ENCODE measurements around the gene MYCL. TPM values are rescaled to one million over a fixed set of nuclear protein-coding genes. Genes with fewer than 3 reads are reported as not detected.

The MYCL gene
- total RNA-seq, 4 donors from 2014 or later, result 62.7 to 131 (median 95.1) TPM

DNA sequence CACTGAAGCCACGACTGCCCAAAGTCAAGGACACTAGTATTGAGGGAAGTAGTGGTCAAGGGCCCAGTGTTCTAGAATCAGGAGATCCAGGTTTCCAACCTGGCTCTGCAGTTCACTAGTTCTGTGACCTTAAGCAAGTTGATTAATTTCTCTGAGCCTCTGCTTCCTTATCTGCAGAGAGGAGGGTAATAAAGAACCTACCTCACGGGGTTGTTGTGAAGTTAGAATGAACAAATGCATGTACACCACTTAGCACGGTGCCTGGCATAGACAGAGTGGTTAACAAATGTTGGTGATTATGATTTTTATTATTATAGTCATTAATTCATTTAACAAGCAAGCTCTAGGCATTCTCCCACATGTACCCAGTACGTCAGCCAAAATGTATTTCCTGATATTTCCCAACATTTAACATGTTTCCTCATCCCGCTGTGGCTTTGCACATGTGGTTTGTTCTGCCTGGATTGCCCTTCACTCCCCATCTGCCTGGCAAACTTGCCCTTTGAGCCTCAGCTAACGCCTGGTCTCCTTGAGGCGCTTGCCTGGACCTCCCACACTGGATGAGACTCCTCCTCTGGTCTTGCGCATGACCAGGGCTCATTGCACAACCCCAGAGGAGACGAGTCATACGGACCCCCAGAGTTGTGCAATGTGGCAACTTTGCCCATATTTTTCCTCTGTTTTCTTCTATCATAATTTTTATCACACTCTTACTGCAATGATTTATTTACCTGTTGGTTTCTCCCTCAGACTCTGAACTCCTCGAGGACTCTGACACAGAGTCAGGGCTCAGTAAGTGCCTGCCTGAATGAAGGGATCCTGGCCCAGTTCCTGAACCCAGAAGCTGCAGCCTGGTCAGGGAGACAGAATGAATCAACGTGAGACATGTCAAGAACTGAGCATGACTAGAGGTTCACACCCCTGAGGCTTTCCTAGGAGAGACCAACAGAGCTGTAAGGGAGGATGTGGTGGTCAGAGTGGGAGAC lies 32.5 kb upstream of the MYCL start:
- TF ChIP-seq, protein P1, sequence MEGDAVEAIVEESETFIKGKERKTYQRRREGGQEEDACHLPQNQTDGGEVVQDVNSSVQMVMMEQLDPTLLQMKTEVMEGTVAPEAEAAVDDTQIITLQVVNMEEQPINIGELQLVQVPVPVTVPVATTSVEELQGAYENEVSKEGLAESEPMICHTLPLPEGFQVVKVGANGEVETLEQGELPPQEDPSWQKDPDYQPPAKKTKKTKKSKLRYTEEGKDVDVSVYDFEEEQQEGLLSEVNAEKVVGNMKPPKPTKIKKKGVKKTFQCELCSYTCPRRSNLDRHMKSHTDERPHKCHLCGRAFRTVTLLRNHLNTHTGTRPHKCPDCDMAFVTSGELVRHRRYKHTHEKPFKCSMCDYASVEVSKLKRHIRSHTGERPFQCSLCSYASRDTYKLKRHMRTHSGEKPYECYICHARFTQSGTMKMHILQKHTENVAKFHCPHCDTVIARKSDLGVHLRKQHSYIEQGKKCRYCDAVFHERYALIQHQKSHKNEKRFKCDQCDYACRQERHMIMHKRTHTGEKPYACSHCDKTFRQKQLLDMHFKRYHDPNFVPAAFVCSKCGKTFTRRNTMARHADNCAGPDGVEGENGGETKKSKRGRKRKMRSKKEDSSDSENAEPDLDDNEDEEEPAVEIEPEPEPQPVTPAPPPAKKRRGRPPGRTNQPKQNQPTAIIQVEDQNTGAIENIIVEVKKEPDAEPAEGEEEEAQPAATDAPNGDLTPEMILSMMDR (IDR thresholded peaks at IDR 0.05), result no peak
- TF ChIP-seq POLR2AphosphoS5 (IDR thresholded peaks at IDR 0.05), result peak; percentile 45 to 99 (median 91)
- Histone ChIP-seq H3K27me3 (no peaks in the 10 kb centered on the region), H3K9me3 (no peaks in the 10 kb centered on the region), H3K4me1 (peaks cover 26% of the 10 kb centered on the region), H3K27ac (peak overlapping the region; percentile 73), H3K36me3 (no peaks in the 10 kb centered on the region), H3K4me3 (no peak overlapping the region)
- 13% methylated on average over 11 of the region's 12 CpGs for WGBS
- DNase-seq (ENCODE audit: low spot score in 2 of 2), result peak; percentile 93 to 94

DNA sequence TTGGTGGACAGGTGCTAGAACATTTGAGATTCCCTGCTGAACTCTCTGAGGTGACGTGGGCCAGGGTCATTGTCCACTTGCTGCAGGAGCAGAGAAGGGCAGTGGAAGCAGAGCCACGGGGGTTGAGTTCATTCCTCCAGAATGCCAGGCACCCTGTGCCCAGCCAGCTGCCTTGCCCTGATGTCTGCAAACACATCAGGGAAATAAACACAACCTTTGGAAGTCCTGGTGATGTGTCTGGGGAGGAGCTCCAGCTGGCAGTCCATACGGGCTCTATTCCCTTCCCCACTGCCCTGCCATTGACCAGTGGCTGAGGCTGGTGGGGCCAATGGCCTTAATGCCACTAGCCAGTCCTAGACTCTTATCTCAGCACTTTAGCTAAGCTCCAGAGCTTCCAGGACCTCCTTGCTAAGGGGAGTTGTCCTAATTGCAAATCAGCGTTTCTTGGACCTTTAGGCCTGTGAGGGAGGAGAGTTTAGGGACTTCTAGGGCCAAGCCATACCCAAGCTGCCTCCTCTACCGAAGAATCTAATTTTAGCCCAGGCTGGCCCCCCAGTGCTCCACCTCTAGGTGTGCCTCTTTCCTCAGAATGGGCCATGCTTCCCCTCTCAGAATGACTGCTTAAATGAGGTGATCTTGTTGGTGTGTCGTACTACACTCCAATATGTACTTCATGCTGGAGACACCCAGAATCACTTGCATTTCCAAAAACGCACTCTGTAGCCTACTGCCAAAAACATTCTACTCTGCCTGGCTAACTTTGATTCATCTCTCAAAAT lies 27.3 kb upstream of the MYCL start:
- Histone ChIP-seq H3K27me3 (no peaks in the 10 kb centered on the region), H3K9me3 (no peaks in the 10 kb centered on the region), H3K4me1 (peaks cover 35% of the 10 kb centered on the region), H3K36me3 (no peaks in the 10 kb centered on the region), H3K27ac (no peak overlapping the region), H3K4me3 (no peak overlapping the region)
- 79% methylated on average over 7 of the region's 7 CpGs for WGBS
- no peak for TF ChIP-seq EP300 (IDR thresholded peaks at IDR 0.05)
- TF ChIP-seq, protein P1 (IDR thresholded peaks at IDR 0.05), result no peak
- TF ChIP-seq POLR2A (IDR thresholded peaks at IDR 0.05), result no peak
- TF ChIP-seq POLR2AphosphoS5 (IDR thresholded peaks at IDR 0.05), result no peak
- DNase-seq (ENCODE audit: low spot score in 2 of 2), result no peak

DNA sequence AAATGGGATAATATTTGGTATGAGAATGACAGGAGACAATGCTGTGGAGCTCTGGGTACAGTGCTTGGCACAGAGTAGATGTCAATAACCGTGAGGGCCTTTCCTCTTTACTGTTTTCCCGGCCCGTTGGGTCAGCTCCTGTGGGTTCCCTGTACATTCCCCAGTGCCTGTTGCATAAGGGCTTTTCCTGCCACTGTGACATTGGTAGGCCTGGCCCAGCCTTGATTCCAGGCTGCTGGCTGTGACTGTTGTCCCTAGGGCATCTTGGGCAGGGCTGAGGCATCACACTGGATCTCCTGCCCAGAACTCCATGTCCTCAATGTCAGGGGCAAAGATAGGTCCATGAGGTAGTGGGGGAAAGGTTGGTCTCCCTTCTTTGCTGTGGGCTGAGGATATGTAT lies 25.8 kb upstream of the MYCL start:
- H3K4me1 ChIP-seq, result peaks cover 25% of the 10 kb centered on the region
- peak overlapping the region; percentile 36 for H3K27ac ChIP-seq
- TF ChIP-seq POLR2A (IDR thresholded peaks at IDR 0.05), result no peak
- no peak for TF ChIP-seq EP300 (IDR thresholded peaks at IDR 0.05)
- TF ChIP-seq POLR2AphosphoS5 (IDR thresholded peaks at IDR 0.05), result no peak
- TF ChIP-seq, protein P1 (IDR thresholded peaks at IDR 0.05), result no peak
- H3K27me3 ChIP-seq, result no peaks in the 10 kb centered on the region
- no peaks in the 10 kb centered on the region for H3K36me3 ChIP-seq
- DNase-seq (ENCODE audit: low spot score in 2 of 2), result no peak
- no peak overlapping the region for H3K4me3 ChIP-seq
- WGBS, result 10% methylated on average over 3 of the region's 3 CpGs
- no peaks in the 10 kb centered on the region for H3K9me3 ChIP-seq

DNA sequence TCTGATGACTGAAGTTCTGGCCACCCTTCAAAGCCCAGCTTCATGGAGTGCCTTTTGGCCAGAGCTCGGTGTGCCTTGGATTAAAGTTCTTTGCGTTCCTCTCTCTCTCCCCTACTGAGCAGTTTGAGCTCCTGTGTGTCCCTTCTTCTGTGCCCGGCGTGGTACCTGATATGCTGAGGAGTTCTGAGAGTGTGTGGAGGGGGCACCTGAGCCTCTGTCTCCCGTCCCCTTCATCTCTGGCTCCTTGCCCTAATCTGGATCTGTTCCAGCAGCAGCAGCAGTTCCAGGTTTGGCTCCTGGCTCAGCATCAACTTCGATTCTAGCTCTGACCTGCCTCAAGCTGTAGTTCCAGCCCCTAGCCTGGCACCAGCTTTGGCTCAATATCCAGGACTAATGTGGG lies 25.1 kb upstream of the MYCL start:
- 40% methylated on average over 6 of the region's 6 CpGs for WGBS
- Histone ChIP-seq H3K9me3 (no peaks in the 10 kb centered on the region), H3K4me1 (peaks cover 32% of the 10 kb centered on the region), H3K27ac (peak overlapping the region; percentile 36), H3K27me3 (no peaks in the 10 kb centered on the region), H3K4me3 (no peak overlapping the region), H3K36me3 (no peaks in the 10 kb centered on the region)
- TF ChIP-seq EP300 (IDR thresholded peaks at IDR 0.05), result no peak
- TF ChIP-seq, protein P1 (IDR thresholded peaks at IDR 0.05), result no peak
- TF ChIP-seq POLR2A (IDR thresholded peaks at IDR 0.05), result no peak
- TF ChIP-seq POLR2AphosphoS5 (IDR thresholded peaks at IDR 0.05), result no peak
- DNase-seq (ENCODE audit: low spot score in 2 of 2), result no peak

DNA sequence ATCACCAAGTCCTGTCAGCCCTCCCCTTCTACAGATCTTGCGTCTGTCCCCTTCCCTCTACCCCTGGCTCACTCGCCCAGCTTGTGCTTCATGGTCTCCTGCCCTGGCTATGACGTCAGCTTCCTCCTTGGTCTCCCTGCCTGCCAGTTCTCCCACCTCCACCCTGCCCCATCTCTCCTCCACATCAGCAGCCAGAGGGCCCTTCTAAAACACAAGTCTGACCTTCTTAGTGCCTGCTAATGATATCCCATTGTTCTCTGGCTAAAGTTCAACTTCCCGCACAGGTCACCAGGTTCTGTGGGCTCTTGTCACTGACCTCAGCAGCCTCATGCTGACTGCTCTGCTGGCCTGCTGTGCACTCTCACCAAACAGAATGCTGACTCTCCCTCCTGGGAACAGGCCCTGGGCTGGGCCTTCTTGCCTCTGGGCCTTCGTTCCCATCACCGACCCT lies 24.7 kb upstream of the MYCL start:
- H3K4me1 ChIP-seq, result peaks cover 33% of the 10 kb centered on the region
- no peak for DNase-seq (ENCODE audit: low spot score in 2 of 2)
- no peaks in the 10 kb centered on the region for H3K9me3 ChIP-seq
- H3K36me3 ChIP-seq, result no peaks in the 10 kb centered on the region
- H3K27me3 ChIP-seq, result no peaks in the 10 kb centered on the region
- H3K27ac ChIP-seq, result no peak overlapping the region
- H3K4me3 ChIP-seq, result no peak overlapping the region
- TF ChIP-seq EP300 (IDR thresholded peaks at IDR 0.05) (no peak), POLR2A (IDR thresholded peaks at IDR 0.05) (no peak), POLR2AphosphoS5 (IDR thresholded peaks at IDR 0.05) (no peak)
- TF ChIP-seq, protein P1 (IDR thresholded peaks at IDR 0.05), result no peak
- 57% methylated on average over 6 of the region's 6 CpGs for WGBS

Data from suprapubic skin (tissue), 4 donors.